ENCODE data around the gene ORC3. TPM values are rescaled to one million over a fixed set of nuclear protein-coding genes. Genes with fewer than 3 reads are reported as not detected.

Gene ORC3
- total and polyA plus RNA-seq, 10 of the 15 experiments (the other 5 are each of a cell fraction or from before 2014, with no cell fraction given), result 27.2 to 76.3 (median 54.6) TPM

DNA sequence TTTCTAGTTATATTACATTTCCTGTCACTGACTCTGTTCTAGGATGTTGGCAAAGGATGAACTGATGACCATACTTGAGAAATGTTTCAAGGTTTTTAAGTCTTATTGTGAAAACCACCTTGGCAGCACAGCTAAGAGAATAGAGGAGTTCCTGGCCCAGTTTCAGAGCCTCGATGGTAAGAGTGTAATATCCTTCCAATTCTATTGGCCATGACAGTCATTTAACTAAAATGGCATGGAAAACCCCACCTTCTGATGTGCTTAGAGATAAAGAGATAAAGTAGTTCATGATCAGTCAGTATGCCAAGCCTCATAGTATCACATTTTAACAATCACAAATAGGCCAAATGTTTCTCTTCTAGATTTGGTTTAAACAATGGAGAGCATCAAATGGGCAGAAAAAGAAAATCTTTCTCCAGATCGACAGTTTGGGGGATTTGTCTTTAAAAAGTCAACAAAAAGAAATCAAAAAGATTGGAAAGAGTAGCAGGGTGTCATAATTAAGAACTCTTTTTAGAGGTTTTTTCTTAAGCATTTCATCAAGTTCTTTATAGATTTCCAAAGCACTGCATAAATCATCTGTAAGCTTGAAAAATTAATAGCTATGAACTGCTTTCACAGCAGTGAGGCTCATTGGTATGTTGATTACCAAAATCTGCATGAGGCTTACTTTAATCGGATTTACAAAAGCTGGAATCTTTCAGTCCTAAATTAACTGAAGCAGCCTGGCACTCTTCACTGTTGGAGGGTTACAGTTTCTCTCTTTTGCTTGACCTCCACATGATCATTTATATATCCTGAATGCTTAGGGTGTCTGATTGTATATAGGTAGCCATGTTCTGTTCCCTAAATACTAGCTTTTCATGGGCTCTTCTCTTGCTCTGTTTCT lies 63.4 kb downstream of the ORC3 start:
- intact Hi-C loops (cut with micrococcal nuclease; ENCODE audit: unreplicated experiment) (no loop called here), in situ Hi-C loops (cut with MboI) (no loop called here)
- Histone ChIP-seq H3K36me3 (ENCODE audit: control insufficient read depth in 2 of 2, insufficient read depth in 2 of 2, low read length in 1 of 2) (peaks cover 0 to 10% of the 10 kb centered on the region in 2 experiments; a peak in 1 of 4 replicates), H3K27ac (ENCODE audit: control insufficient read depth, insufficient read depth) (no peak overlapping the region), H3K27me3 (replicated peaks in 1 of 2; ENCODE audit: control insufficient read depth in 2 of 2, insufficient read depth in 2 of 2, low read length in 1 of 2) (no peaks in the 10 kb centered on the region), H2AFZ (ENCODE audit: control insufficient read depth, low read depth, low read length) (no peak overlapping the region), H3K4me2 (ENCODE audit: control insufficient read depth, insufficient read depth) (no peak overlapping the region), H3K4me1 (ENCODE audit: control insufficient read depth, insufficient read depth, low read length) (0 out of 2 replicates have a peak, but pooled peaks cover 6% of the 10 kb centered on the region), H3K79me2 (ENCODE audit: control insufficient read depth, insufficient read depth, low read length) (no peaks in the 10 kb centered on the region), H3K9me3 (replicated peaks; ENCODE audit: control insufficient read depth, insufficient read depth, low read length) (no peaks in the 10 kb centered on the region), H3K9ac (ENCODE audit: control insufficient read depth, insufficient read depth, low read length) (no peak overlapping the region), H4K20me1 (ENCODE audit: control insufficient read depth, insufficient read depth) (no peaks in the 10 kb centered on the region), H3K4me3 (no peak overlapping the region)
- ATAC-seq, result peak; percentile 56
- no TSS peak for BruUV-seq (replicated peaks)
- no peak for FAIRE-seq
- ChIA-PET CTCF (interaction anchor here (0.9 to 1.6 kb wide), 3 partner anchors 34 to 47 kb away, joined by 3 to 4 read pairs (median 3); no protein-coding TSS in a partner anchor), RAD21 (ENCODE audit: unreplicated experiment) (no interaction called here), SMC1A (ENCODE audit: uncharacterized antibody, unreplicated experiment) (interaction anchor here (1.0 to 2.9 kb wide), 7 partner anchors 12 to 103 kb away, joined by 3 to 7 read pairs (median 4); no protein-coding TSS in a partner anchor), POLR2A (interaction anchor here (0.6 kb wide), 2 partner anchors 47 to 81 kb away, joined by 3 to 4 read pairs; no protein-coding TSS in a partner anchor)
- WGBS (ENCODE audit: insufficient coverage, insufficient replicate concordance, low lambda C conversion rate, missing lambda C conversion rate), result 65% methylated on average over 3 of the region's 3 CpGs
- no peak for DNase-seq (ENCODE audit: low read depth, low spot score)
- TF ChIP-seq CBX3 (IDR thresholded peaks at IDR 0.05; ENCODE audit: borderline replicate concordance, low read depth) (no peak), RAD51 (IDR thresholded peaks at IDR 0.05) (no peak), BHLHE40 (IDR thresholded peaks at IDR 0.05; ENCODE audit: borderline replicate concordance in 1 of 2, low read depth in 2 of 2, low read length in 1 of 2) (no peak), EGR1 (IDR thresholded peaks at IDR 0.05; ENCODE audit: borderline replicate concordance in 1 of 2, low read depth in 2 of 2, low read length in 2 of 2) (no peak), SUZ12 (IDR thresholded peaks at IDR 0.05; ENCODE audit: unreplicated experiment) (no peak), USF1 (IDR thresholded peaks at IDR 0.05; ENCODE audit: borderline replicate concordance, extremely low read length, insufficient read depth, low read depth, low read length) (no peak), CREM (IDR thresholded peaks at IDR 0.05; ENCODE audit: low read depth) (no peak), SMC3 (IDR thresholded peaks at IDR 0.05; ENCODE audit: borderline replicate concordance, low read length) (no peak), NR2C1 (IDR thresholded peaks at IDR 0.05) (no peak), GABPA (IDR thresholded peaks at IDR 0.05; ENCODE audit: low read depth) (no peak), SIN3A (IDR thresholded peaks at IDR 0.05; ENCODE audit: low read depth, low read length) (no peak)
- TF ChIP-seq, protein P1, sequence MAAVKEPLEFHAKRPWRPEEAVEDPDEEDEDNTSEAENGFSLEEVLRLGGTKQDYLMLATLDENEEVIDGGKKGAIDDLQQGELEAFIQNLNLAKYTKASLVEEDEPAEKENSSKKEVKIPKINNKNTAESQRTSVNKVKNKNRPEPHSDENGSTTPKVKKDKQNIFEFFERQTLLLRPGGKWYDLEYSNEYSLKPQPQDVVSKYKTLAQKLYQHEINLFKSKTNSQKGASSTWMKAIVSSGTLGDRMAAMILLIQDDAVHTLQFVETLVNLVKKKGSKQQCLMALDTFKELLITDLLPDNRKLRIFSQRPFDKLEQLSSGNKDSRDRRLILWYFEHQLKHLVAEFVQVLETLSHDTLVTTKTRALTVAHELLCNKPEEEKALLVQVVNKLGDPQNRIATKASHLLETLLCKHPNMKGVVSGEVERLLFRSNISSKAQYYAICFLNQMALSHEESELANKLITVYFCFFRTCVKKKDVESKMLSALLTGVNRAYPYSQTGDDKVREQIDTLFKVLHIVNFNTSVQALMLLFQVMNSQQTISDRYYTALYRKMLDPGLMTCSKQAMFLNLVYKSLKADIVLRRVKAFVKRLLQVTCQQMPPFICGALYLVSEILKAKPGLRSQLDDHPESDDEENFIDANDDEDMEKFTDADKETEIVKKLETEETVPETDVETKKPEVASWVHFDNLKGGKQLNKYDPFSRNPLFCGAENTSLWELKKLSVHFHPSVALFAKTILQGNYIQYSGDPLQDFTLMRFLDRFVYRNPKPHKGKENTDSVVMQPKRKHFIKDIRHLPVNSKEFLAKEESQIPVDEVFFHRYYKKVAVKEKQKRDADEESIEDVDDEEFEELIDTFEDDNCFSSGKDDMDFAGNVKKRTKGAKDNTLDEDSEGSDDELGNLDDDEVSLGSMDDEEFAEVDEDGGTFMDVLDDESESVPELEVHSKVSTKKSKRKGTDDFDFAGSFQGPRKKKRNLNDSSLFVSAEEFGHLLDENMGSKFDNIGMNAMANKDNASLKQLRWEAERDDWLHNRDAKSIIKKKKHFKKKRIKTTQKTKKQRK (IDR thresholded peaks at IDR 0.05; ENCODE audit: low read depth, low read length), result no peak
- TF ChIP-seq, protein P2, sequence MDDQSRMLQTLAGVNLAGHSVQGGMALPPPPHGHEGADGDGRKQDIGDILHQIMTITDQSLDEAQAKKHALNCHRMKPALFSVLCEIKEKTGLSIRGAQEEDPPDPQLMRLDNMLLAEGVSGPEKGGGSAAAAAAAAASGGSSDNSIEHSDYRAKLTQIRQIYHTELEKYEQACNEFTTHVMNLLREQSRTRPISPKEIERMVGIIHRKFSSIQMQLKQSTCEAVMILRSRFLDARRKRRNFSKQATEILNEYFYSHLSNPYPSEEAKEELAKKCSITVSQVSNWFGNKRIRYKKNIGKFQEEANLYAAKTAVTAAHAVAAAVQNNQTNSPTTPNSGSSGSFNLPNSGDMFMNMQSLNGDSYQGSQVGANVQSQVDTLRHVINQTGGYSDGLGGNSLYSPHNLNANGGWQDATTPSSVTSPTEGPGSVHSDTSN (IDR thresholded peaks at IDR 0.05; ENCODE audit: insufficient replicate concordance, low read depth, low read length), result no peak
- TF ChIP-seq, protein P3, sequence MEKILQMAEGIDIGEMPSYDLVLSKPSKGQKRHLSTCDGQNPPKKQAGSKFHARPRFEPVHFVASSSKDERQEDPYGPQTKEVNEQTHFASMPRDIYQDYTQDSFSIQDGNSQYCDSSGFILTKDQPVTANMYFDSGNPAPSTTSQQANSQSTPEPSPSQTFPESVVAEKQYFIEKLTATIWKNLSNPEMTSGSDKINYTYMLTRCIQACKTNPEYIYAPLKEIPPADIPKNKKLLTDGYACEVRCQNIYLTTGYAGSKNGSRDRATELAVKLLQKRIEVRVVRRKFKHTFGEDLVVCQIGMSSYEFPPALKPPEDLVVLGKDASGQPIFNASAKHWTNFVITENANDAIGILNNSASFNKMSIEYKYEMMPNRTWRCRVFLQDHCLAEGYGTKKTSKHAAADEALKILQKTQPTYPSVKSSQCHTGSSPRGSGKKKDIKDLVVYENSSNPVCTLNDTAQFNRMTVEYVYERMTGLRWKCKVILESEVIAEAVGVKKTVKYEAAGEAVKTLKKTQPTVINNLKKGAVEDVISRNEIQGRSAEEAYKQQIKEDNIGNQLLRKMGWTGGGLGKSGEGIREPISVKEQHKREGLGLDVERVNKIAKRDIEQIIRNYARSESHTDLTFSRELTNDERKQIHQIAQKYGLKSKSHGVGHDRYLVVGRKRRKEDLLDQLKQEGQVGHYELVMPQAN (conservative IDR thresholded peaks at IDR 0.05), result no peak
